K562 (cell line): ENCODE results near the gene LGI4. TPM values are rescaled to one million over a fixed set of nuclear protein-coding genes. Genes with fewer than 3 reads are reported as not detected.

Source experiments
- ATAC-seq: fragments of 200-7000 bp; cut with Tn5 transposase; 3 replicates; pipeline ENCODE4 v1.9.1; 2020; ENCODE audit warnings: moderate library complexity
- BruUV-seq: library from RNA; stranded (reverse); fragments of 400-500 nt; replicated peaks from 2 replicates; lab custom pipeline; 2021; lab: Mats Ljungman, UMichigan
- CTCF ChIA-PET: fragments of 300-600 bp; formaldehyde crosslinking; extraction: SDS; loops from one replicate; lab custom pipeline; 2021; ENCODE audit warnings: low intra/inter-chr PET ratio; lab: Yijun Ruan, JAX
- POLR2A ChIA-PET: fragments of 300-600, 350-650 bp; sonication (Branson Sonifier 250); formaldehyde crosslinking; extraction: SDS; loops from one replicate; lab custom pipeline; 2021; ENCODE audit warnings: antibody characterized with exemption, inconsistent platforms; lab: Yijun Ruan, JAX
- DNase-seq, 4 experiments: peaks; one replicate each; pipeline versions ENCODE4 v3.0.0 to v3.0.0-alpha.2; 2011 to 2018; ENCODE audit warnings: low spot score in 3 of 4, mixed read lengths in 3 of 4; ENCODE audit errors: extremely low read depth in 1 of 4
- FAIRE-seq: peaks from 2 replicates; lab custom pipeline; 2011; peaks lifted over from hg19 to GRCh38; lab: Jason Lieb, UNC
- H2AFZ ChIP-seq: 2 replicates; pipeline ENCODE4 v1.6.0; 2011; ENCODE audit warnings: low read depth, low read length, control low read depth, inconsistent platforms
- H3K27ac ChIP-seq: fragments of 200-600 bp; 3 replicates; pipeline ENCODE4 v1.8.0; 2011; ENCODE audit warnings: low read depth, mild to moderate bottlenecking, control low read depth, inconsistent platforms, low read length, moderate library complexity, mixed read lengths; ENCODE audit errors: extremely low read depth
- H3K27me3 ChIP-seq, 2 experiments: fragments of 300-600 bp in 1 of 2; 2 replicates in 1 of 2; 3 replicates in 1 of 2; pipeline versions ENCODE4 v1.6.0 to v1.8.0; 2011; ENCODE audit warnings: inconsistent platforms in 2 of 2, low read length in 2 of 2, mild to moderate bottlenecking in 1 of 2, mixed read lengths in 1 of 2, moderate library complexity in 1 of 2; ENCODE audit not compliant: control insufficient read depth in 2 of 2, insufficient read depth in 2 of 2
- H3K36me3 ChIP-seq: fragments of 300-600 bp; 3 replicates; pipeline ENCODE4 v1.8.0; 2011; ENCODE audit warnings: mild to moderate bottlenecking, low read length, inconsistent platforms; ENCODE audit not compliant: control insufficient read depth, insufficient read depth
- H3K4me1 ChIP-seq, 2 experiments: fragments of 200-600 bp in 1 of 2; replicated peaks in 1 of 2; 2 replicates in 1 of 2; 3 replicates in 1 of 2; pipeline versions ENCODE4 v1.5.1 to v1.8.0; 2011; ENCODE audit warnings: inconsistent platforms in 2 of 2, low read length in 2 of 2, mild to moderate bottlenecking in 1 of 2, mixed read lengths in 1 of 2, moderate library complexity in 1 of 2; ENCODE audit not compliant: control insufficient read depth in 2 of 2, insufficient read depth in 2 of 2
- H3K4me2 ChIP-seq: 2 replicates; pipeline ENCODE4 v1.6.1; 2011; ENCODE audit warnings: low read length, control low read depth, inconsistent platforms, mixed read lengths; ENCODE audit not compliant: insufficient read depth
- H3K4me3 ChIP-seq: fragments of 200-600 bp; sonication (generic), shearing (Covaris generic); 2 replicates; pipeline ENCODE4 v1.5.1; 2016; ENCODE audit warnings: control low read depth, inconsistent platforms
- H3K79me2 ChIP-seq: fragments of 200-600 bp; 3 replicates; pipeline ENCODE4 v1.8.0; 2011; ENCODE audit warnings: low read length, inconsistent platforms; ENCODE audit not compliant: control insufficient read depth, insufficient read depth
- H3K9ac ChIP-seq, 2 experiments: 2 replicates each; pipeline versions ENCODE4 v1.6.0 to v1.6.1; 2011; ENCODE audit warnings: low read depth in 2 of 2, low read length in 2 of 2, control low read depth in 1 of 2, inconsistent platforms in 1 of 2, mild to moderate bottlenecking in 1 of 2, mixed read lengths in 1 of 2; ENCODE audit not compliant: insufficient read depth in 1 of 2
- H3K9me1 ChIP-seq: one replicate; pipeline ENCODE4 v1.6.0; 2011; ENCODE audit warnings: inconsistent platforms, mild to moderate bottlenecking, low read length, moderate library complexity; ENCODE audit not compliant: control insufficient read depth, insufficient read depth
- H3K9me3 ChIP-seq: replicated peaks from 2 replicates; pipeline ENCODE4 v1.5.1; 2011; ENCODE audit warnings: low read depth, low read length, inconsistent platforms; ENCODE audit not compliant: control insufficient read depth, insufficient read depth
- H4K20me1 ChIP-seq: replicated peaks from 2 replicates; pipeline ENCODE4 v1.6.1; 2011; ENCODE audit warnings: low read length, inconsistent platforms, mixed read lengths; ENCODE audit not compliant: control insufficient read depth, insufficient read depth
- ARNT ChIP-seq, 2 experiments: fragments of 450-650 bp; IDR thresholded peaks; 2 replicates each; pipeline ENCODE4 v1.6.1; 2016; ENCODE audit warnings: mild to moderate bottlenecking in 1 of 2
- CBX3 ChIP-seq, 2 experiments: IDR thresholded peaks; 1 replicate in 1 of 2; 2 replicates in 1 of 2; pipeline ENCODE4 v1.6.1; 2012; ENCODE audit warnings: inconsistent platforms in 2 of 2, low read length in 2 of 2, borderline replicate concordance in 1 of 2, control low read depth in 1 of 2
- CEBPB ChIP-seq: fragments of 450-650 bp; IDR thresholded peaks from 2 replicates; pipeline ENCODE4 v1.6.1; 2016; ENCODE audit warnings: missing genetic modification characterization, missing compliant biosample characterization
- CEBPG ChIP-seq, 3 experiments: fragments of 200-800 bp in 1 of 3; sonication (Bioruptor generic) in 1 of 3; sonication (generic) in 1 of 3; formaldehyde crosslinking in 1 of 3; IDR thresholded peaks in 2 of 3; conservative IDR thresholded peaks in 1 of 3; 2 replicates each; pipeline versions ENCODE4 v1.6.1 to v1.8.0; 2016 to 2022; ENCODE audit warnings: missing compliant biosample characterization in 2 of 3, missing genetic modification characterization in 2 of 3, mild to moderate bottlenecking in 1 of 3, missing genetic modification reagents in 1 of 3
- FOXA3 ChIP-seq, 2 experiments: fragments of 450-650 bp in 1 of 2; sonication (generic) in 1 of 2; formaldehyde crosslinking; IDR thresholded peaks in 1 of 2; conservative IDR thresholded peaks in 1 of 2; 2 replicates each; pipeline versions ENCODE4 v1.4.0 to v1.8.0; 2020 to 2022; ENCODE audit warnings: mild to moderate bottlenecking in 2 of 2, missing genetic modification reagents in 1 of 2
- GATA2 ChIP-seq: sonication (generic); formaldehyde crosslinking; IDR thresholded peaks from 2 replicates; pipeline ENCODE4 v1.4.0; 2020; ENCODE audit warnings: mild to moderate bottlenecking, missing genetic modification reagents
- HOXB6 ChIP-seq: fragments of 250-450 bp; sonication (Bioruptor Pico); IDR thresholded peaks from 2 replicates; pipeline ENCODE4 v1.5.1; 2022; ENCODE audit warnings: mild to moderate bottlenecking, borderline replicate concordance
- NCOR1 ChIP-seq: fragments of 450-650 bp; IDR thresholded peaks from 2 replicates; pipeline ENCODE4 v1.6.1; 2016; ENCODE audit warnings: mild to moderate bottlenecking, moderate library complexity
- NR3C1 ChIP-seq: sonication (generic); formaldehyde crosslinking; IDR thresholded peaks from 2 replicates; pipeline ENCODE4 v1.8.1; 2022; ENCODE audit warnings: missing genetic modification reagents
- PHF20 ChIP-seq: fragments of 450-650 bp; IDR thresholded peaks from 2 replicates; pipeline ENCODE4 v1.6.1; 2018; ENCODE audit not compliant: partially characterized antibody
- PHF21A ChIP-seq: fragments of 450-650 bp; IDR thresholded peaks from 2 replicates; pipeline ENCODE4 v1.6.1; 2017; ENCODE audit warnings: low read depth, borderline replicate concordance
- POLR2AphosphoS2 ChIP-seq: IDR thresholded peaks from 2 replicates; pipeline ENCODE4 v1.6.1; 2012; ENCODE audit warnings: low read length, improper control_type of control experiment
- SMAD1 ChIP-seq: fragments of 150-350 bp; IDR thresholded peaks from 2 replicates; pipeline ENCODE4 v1.6.1; 2014; ENCODE audit warnings: low read length, low read depth; ENCODE audit not compliant: partially characterized antibody
- TCF7L2 ChIP-seq: fragments of 150-350 bp; IDR thresholded peaks from 2 replicates; pipeline ENCODE4 v1.6.1; 2016; ENCODE audit warnings: low read depth, mild to moderate bottlenecking, low read length, moderate library complexity
- ZKSCAN1 ChIP-seq: fragments of 150-350 bp; IDR thresholded peaks from 2 replicates; pipeline ENCODE4 v1.6.1; 2016; ENCODE audit warnings: low read depth, low read length
- ZNF12 ChIP-seq: sonication (generic); formaldehyde crosslinking; IDR thresholded peaks from 2 replicates; pipeline ENCODE4 v1.4.0; 2020; ENCODE audit warnings: mild to moderate bottlenecking, missing genetic modification reagents
- ZNF140 ChIP-seq: fragments of 250-450 bp; sonication (Bioruptor Pico); IDR thresholded peaks from 2 replicates; pipeline ENCODE4 v1.8.0; 2021; ENCODE audit warnings: moderate library complexity, mild to moderate bottlenecking, inconsistent platforms
- ZNF740 ChIP-seq, 3 experiments: fragments of 200-800 bp in 1 of 3; sonication (Bioruptor generic) in 1 of 3; sonication (generic) in 1 of 3; formaldehyde crosslinking in 1 of 3; IDR thresholded peaks; 2 replicates each; pipeline versions ENCODE4 v1.6.1 to v1.8.0; 2016 to 2022; ENCODE audit warnings: mild to moderate bottlenecking in 2 of 3, missing compliant biosample characterization in 2 of 3, missing genetic modification characterization in 2 of 3, missing genetic modification reagents in 1 of 3
- WGBS: fragments of 100-300 bp; shearing (Covaris generic); methylation state at CpG from one replicate; pipeline ENCODE4 v1.1.6; 2016; ENCODE audit warnings: low coverage, mixed read lengths; ENCODE audit not compliant: insufficient coverage; ENCODE audit errors: missing lambda C conversion rate; 5-methylcytosine and 5-hydroxymethylcytosine counted together
- in situ Hi-C: fragments of 300-500 bp; cut with MboI; formaldehyde crosslinking; loops from 4 replicates; pipeline ENCODE4 v1.15.0; 2018; ENCODE audit warnings: inconsistent platforms, mixed read lengths
- intact Hi-C: fragments of 100-400 bp; cut with micrococcal nuclease; formaldehyde crosslinking; loops from 2 replicates; pipeline ENCODE4 v1.14.2; 2022
- polyA plus RNA-seq, 8 experiments: library from polyadenylated mRNA; depleted of rRNA in 4 of 8; stranded (reverse) in 5 of 8; unstranded in 3 of 8; fragments of >200 nt; fragmentation: Nextera tagmentation in 2 of 8; fragmentation: Illumina TruSeq in 1 of 8; extraction: Ambion mirVana in 2 of 8; extraction: Trizol in 1 of 8; gene quantifications; 2 replicates each; pipeline versions ENCODE4 v1.2.1 to v1.2.3, GENCODE V29; 2011 to 2014; ENCODE audit warnings: inconsistent platforms in 1 of 8, missing spikeins in 1 of 8
- total RNA-seq, 7 experiments: library from RNA; depleted of rRNA in 6 of 7; stranded (reverse); fragments of >200 nt in 6 of 7; fragmentation: Illumina TruSeq in 2 of 7; extraction: Trizol in 2 of 7; gene quantifications; 2 replicates each; pipeline versions ENCODE4 v1.2.1 to v1.2.3, GENCODE V29; 2011 to 2021; ENCODE audit warnings: low replicate concordance in 1 of 7
- TF ChIP-seq, protein P1 (sequence below), 2 experiments: fragments of 450-650 bp in 1 of 2; sonication (generic) in 1 of 2; formaldehyde crosslinking in 1 of 2; IDR thresholded peaks in 1 of 2; conservative IDR thresholded peaks in 1 of 2; 2 replicates each; pipeline versions ENCODE4 v1.6.1 to v1.8.1; 2016 to 2023; ENCODE audit warnings: mild to moderate bottlenecking in 2 of 2, moderate library complexity in 2 of 2, inconsistent platforms in 1 of 2, missing genetic modification reagents in 1 of 2
- TF ChIP-seq, protein P2 (sequence below): fragments of 250-450 bp; sonication (Bioruptor Pico); IDR thresholded peaks from 2 replicates; pipeline ENCODE4 v1.5.0; 2021

LGI4 gene
- total and polyA plus RNA-seq, 9 of the 15 experiments (the other 6 are each of a cell fraction or from before 2014, with no cell fraction given): 0.14 to 0.30 (median 0.24) TPM; not detected in 4

GRCh38 chr19:35105047-35105410 is 29.8 kb downstream of the LGI4 start:
- peaks cover 7% of the 10 kb centered on the region for H3K9me3 ChIP-seq
- H3K79me2 ChIP-seq: no peaks in the 10 kb centered on the region
- no peak for TF ChIP-seq POLR2AphosphoS2
- no peak for TF ChIP-seq ARNT (IDR thresholded peaks at IDR 0.05)
- peak; percentile 30; the same call in 1 of the 2 replicates for TF ChIP-seq ZKSCAN1
- TF ChIP-seq, protein P1, sequence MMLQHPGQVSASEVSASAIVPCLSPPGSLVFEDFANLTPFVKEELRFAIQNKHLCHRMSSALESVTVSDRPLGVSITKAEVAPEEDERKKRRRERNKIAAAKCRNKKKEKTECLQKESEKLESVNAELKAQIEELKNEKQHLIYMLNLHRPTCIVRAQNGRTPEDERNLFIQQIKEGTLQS (IDR thresholded peaks at IDR 0.05): 0 out of 2 replicates have a peak, but pooled peaks have one; percentile 39
- TF ChIP-seq, protein P1 (CRISPR knock-in tag; conservative IDR thresholded peaks at IDR 0.05): no peak
- TF ChIP-seq FOXA3 (CRISPR knock-in tag; conservative IDR thresholded peaks at IDR 0.05 in 1 of 2, IDR thresholded peaks at IDR 0.05 in 1 of 2): no peak
- TF ChIP-seq ZNF140: no peak
- no peak for TF ChIP-seq NCOR1
- no peak for TF ChIP-seq TCF7L2
- TF ChIP-seq CEBPB (tag): peak; percentile 45; the same call in 1 of the 2 replicates
- peak; percentile 95 for TF ChIP-seq ZNF12
- TF ChIP-seq SMAD1: no peak
- TF ChIP-seq NR3C1: no peak
- no peak for TF ChIP-seq ZNF740 (CRISPR knock-in tag; IDR thresholded peaks at IDR 0.05)
- TF ChIP-seq ZNF740 (tag; IDR thresholded peaks at IDR 0.05): no peak
- no peak for TF ChIP-seq PHF20
- TF ChIP-seq, protein P2, sequence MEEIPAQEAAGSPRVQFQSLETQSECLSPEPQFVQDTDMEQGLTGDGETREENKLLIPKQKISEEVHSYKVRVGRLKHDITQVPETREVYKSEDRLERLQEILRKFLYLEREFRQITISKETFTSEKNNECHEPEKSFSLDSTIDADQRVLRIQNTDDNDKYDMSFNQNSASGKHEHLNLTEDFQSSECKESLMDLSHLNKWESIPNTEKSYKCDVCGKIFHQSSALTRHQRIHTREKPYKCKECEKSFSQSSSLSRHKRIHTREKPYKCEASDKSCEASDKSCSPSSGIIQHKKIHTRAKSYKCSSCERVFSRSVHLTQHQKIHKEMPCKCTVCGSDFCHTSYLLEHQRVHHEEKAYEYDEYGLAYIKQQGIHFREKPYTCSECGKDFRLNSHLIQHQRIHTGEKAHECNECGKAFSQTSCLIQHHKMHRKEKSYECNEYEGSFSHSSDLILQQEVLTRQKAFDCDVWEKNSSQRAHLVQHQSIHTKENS: no peak
- no peak for TF ChIP-seq GATA2 (CRISPR knock-in tag)
- no peak for TF ChIP-seq PHF21A
- TF ChIP-seq CEBPG (CRISPR knock-in tag; IDR thresholded peaks at IDR 0.05): peak; percentile 80
- peak in 1 of 2 experiments; percentile 28; a peak in 1 of 4 replicates for TF ChIP-seq CEBPG (tag; conservative IDR thresholded peaks at IDR 0.05 in 1 of 2, IDR thresholded peaks at IDR 0.05 in 1 of 2)
- TF ChIP-seq CBX3 (IDR thresholded peaks at IDR 0.05; ENCODE audit: borderline replicate concordance in 1 of 2, low read length in 2 of 2): no peak
- no peak for TF ChIP-seq HOXB6

More at GRCh38 chr19:35105047-35105410, 29.8 kb downstream of the LGI4 start:
- no peaks in the 10 kb centered on the region for H4K20me1 ChIP-seq
- POLR2A ChIA-PET: interaction anchor here (0.6 to 1.1 kb wide), 2 partner anchors 41 to 90 kb away, joined by 3 to 4 read pairs; no protein-coding TSS in a partner anchor
- H2AFZ ChIP-seq: no peak overlapping the region
- no peak for DNase-seq
- peaks cover 19 to 33% of the 10 kb centered on the region in 2 experiments for H3K4me1 ChIP-seq
- no peak overlapping the region for H3K4me3 ChIP-seq
- no peak overlapping the region for H3K4me2 ChIP-seq
- no peak overlapping the region for H3K9ac ChIP-seq
- no peak overlapping the region; the same call in 2 of the 3 replicates for H3K27ac ChIP-seq
- no peaks in the 10 kb centered on the region for H3K9me1 ChIP-seq
- H3K27me3 ChIP-seq: no peaks in the 10 kb centered on the region
- H3K36me3 ChIP-seq: no peaks in the 10 kb centered on the region
- intact Hi-C loops (no loop called here), in situ Hi-C loops (no loop called here)
- FAIRE-seq: no peak
- CTCF ChIA-PET: no interaction called here
- no TSS peak for BruUV-seq
- ATAC-seq: no peak
- WGBS: 62% methylated on average over 4 of the region's 6 CpGs
